ENCODE measurements around the gene SAMD9.

SAMD9 gene

GRCh38 chr7:93159490-93159889 lies 41.7 kb upstream of the SAMD9 start:
- Histone ChIP-seq H2AFZ (no peak overlapping the region), H3K4me2 (ENCODE audit: low read length) (no peak overlapping the region), H3K79me2 (no peaks in the 10 kb centered on the region), H3K36me3 (ENCODE audit: control insufficient read depth, insufficient read depth, low read length) (no peaks in the 10 kb centered on the region), H3K27me3 (ENCODE audit: control insufficient read depth, insufficient read depth, low read length) (no peaks in the 10 kb centered on the region), H3K9me3 (ENCODE audit: control insufficient read depth, low read length) (no peaks in the 10 kb centered on the region), H3K4me1 (no peaks in the 10 kb centered on the region), H3K27ac (no peak overlapping the region), H3K4me3 (ENCODE audit: low read depth, low read length) (no peak overlapping the region), H3K9ac (no peak overlapping the region)
- TF ChIP-seq, protein P1, sequence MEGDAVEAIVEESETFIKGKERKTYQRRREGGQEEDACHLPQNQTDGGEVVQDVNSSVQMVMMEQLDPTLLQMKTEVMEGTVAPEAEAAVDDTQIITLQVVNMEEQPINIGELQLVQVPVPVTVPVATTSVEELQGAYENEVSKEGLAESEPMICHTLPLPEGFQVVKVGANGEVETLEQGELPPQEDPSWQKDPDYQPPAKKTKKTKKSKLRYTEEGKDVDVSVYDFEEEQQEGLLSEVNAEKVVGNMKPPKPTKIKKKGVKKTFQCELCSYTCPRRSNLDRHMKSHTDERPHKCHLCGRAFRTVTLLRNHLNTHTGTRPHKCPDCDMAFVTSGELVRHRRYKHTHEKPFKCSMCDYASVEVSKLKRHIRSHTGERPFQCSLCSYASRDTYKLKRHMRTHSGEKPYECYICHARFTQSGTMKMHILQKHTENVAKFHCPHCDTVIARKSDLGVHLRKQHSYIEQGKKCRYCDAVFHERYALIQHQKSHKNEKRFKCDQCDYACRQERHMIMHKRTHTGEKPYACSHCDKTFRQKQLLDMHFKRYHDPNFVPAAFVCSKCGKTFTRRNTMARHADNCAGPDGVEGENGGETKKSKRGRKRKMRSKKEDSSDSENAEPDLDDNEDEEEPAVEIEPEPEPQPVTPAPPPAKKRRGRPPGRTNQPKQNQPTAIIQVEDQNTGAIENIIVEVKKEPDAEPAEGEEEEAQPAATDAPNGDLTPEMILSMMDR (IDR thresholded peaks at IDR 0.05), result no peak

DNA sequence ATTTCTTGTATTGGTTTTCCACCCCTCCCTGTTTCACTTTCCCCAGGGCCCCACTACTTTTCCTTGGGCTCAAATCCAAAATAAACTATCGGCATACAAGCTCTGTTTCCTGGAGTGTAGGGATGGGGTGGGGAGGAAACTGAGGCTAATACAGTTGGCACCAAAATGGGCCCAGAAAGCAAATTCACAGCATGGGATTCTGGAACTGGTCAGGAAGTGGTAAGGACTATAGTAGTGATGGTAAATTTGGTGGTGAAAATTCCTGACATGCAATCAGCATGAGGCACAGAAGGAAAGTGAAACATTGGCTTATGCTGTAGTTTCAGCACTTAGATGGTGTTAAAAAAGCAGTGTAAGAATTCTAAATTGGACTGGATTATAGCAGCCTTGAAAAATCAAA lies 39.1 kb upstream of the SAMD9 start:
- no peaks in the 10 kb centered on the region for H3K79me2 ChIP-seq
- no peak overlapping the region for H3K4me3 ChIP-seq (ENCODE audit: low read depth, low read length)
- H3K4me2 ChIP-seq (ENCODE audit: low read length), result no peak overlapping the region
- no peaks in the 10 kb centered on the region for H3K27me3 ChIP-seq (ENCODE audit: control insufficient read depth, insufficient read depth, low read length)
- H3K4me1 ChIP-seq, result no peaks in the 10 kb centered on the region
- H3K9ac ChIP-seq, result no peak overlapping the region
- TF ChIP-seq, protein P1 (IDR thresholded peaks at IDR 0.05), result no peak
- no peak overlapping the region for H3K27ac ChIP-seq
- no peaks in the 10 kb centered on the region for H3K36me3 ChIP-seq (ENCODE audit: control insufficient read depth, insufficient read depth, low read length)
- no peak overlapping the region for H2AFZ ChIP-seq
- no peaks in the 10 kb centered on the region for H3K9me3 ChIP-seq (ENCODE audit: control insufficient read depth, low read length)

GRCh38 chr7:93150200-93150835 lies 32.5 kb upstream of the SAMD9 start:
- TF ChIP-seq, protein P1 (IDR thresholded peaks at IDR 0.05), result no peak
- no peaks in the 10 kb centered on the region for H3K27me3 ChIP-seq (ENCODE audit: control insufficient read depth, insufficient read depth, low read length)

DNA sequence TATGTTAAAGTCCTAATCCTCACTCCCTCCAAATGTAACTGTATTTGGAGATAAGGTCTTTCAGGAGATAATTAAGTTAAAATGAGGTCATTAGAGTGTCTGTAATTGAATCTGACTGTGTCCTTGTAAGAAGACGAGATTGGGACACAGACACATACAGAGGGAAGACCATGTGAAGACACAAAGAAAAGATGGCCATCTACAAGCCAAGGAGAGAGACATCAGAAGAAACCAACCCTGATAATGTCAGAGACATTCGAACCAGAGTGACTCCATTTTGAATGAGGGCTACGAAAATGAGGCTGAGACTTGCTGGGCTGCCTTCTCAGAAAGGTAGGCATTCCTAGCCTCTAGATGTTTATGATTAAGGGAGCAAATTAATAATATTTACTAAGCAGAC lies 30.9 kb upstream of the SAMD9 start:
- H3K4me1 ChIP-seq, result no peaks in the 10 kb centered on the region
- TF ChIP-seq, protein P1 (IDR thresholded peaks at IDR 0.05), result no peak
- H3K27me3 ChIP-seq (ENCODE audit: control insufficient read depth, insufficient read depth, low read length), result no peaks in the 10 kb centered on the region
- H3K4me2 ChIP-seq (ENCODE audit: low read length), result peak overlapping the region; percentile 29
- H3K9ac ChIP-seq, result no peak overlapping the region
- H3K9me3 ChIP-seq (ENCODE audit: control insufficient read depth, low read length), result no peaks in the 10 kb centered on the region
- peak overlapping the region; percentile 18 for H2AFZ ChIP-seq
- no peak overlapping the region for H3K27ac ChIP-seq
- no peaks in the 10 kb centered on the region for H3K36me3 ChIP-seq (ENCODE audit: control insufficient read depth, insufficient read depth, low read length)
- no peaks in the 10 kb centered on the region for H3K79me2 ChIP-seq
- no peak overlapping the region for H3K4me3 ChIP-seq (ENCODE audit: low read depth, low read length)

More at GRCh38 chr7:93150200-93150835, 32.5 kb upstream of the SAMD9 start:
- no peak overlapping the region for H3K4me2 ChIP-seq (ENCODE audit: low read length)
- no peaks in the 10 kb centered on the region for H3K36me3 ChIP-seq (ENCODE audit: control insufficient read depth, insufficient read depth, low read length)
- H3K79me2 ChIP-seq, result no peaks in the 10 kb centered on the region
- no peak overlapping the region for H3K4me3 ChIP-seq (ENCODE audit: low read depth, low read length)
- H3K9ac ChIP-seq, result no peak overlapping the region
- H3K9me3 ChIP-seq (ENCODE audit: control insufficient read depth, low read length), result no peaks in the 10 kb centered on the region
- H3K27ac ChIP-seq, result no peak overlapping the region
- no peaks in the 10 kb centered on the region for H3K4me1 ChIP-seq
- no peak overlapping the region for H2AFZ ChIP-seq

GRCh38 chr7:93148144-93148543 lies 30.4 kb upstream of the SAMD9 start, which contains the start of gene SAMD9L:
Gene SAMD9L, minus strand, starts transcription at chr7:93148385. Its CDS starts 12,414 bp downstream, at chr7:93135971.
- H3K4me2 ChIP-seq (ENCODE audit: low read length), result peak within 1 kb of the TSS; percentile 36
- H3K4me3 ChIP-seq (ENCODE audit: low read depth, low read length), result peak within 1 kb of the TSS; percentile 52
- no peaks in the 10 kb centered on the region for H3K79me2 ChIP-seq
- H3K4me1 ChIP-seq, result no peaks in the 10 kb centered on the region
- no peaks in the 10 kb centered on the region for H3K9me3 ChIP-seq (ENCODE audit: control insufficient read depth, low read length)
- no peak within 1 kb of the TSS for H3K27ac ChIP-seq
- no peak within 1 kb of the TSS for H3K9ac ChIP-seq
- H3K36me3 ChIP-seq (ENCODE audit: control insufficient read depth, insufficient read depth, low read length), result no peaks in the 10 kb centered on the region
- no peaks in the 10 kb centered on the region for H3K27me3 ChIP-seq (ENCODE audit: control insufficient read depth, insufficient read depth, low read length)
- TF ChIP-seq, protein P1 (IDR thresholded peaks at IDR 0.05), result no peak
- peak within 1 kb of the TSS; percentile 18 for H2AFZ ChIP-seq

Measured in parathyroid adenoma (tissue), 2 donors.